K562 (cell line): Measurements from ENCODE around the gene FBXW12. TPM values are rescaled to one million over a fixed set of nuclear protein-coding genes. Genes with fewer than 3 reads are reported as not detected.

ENCODE experiments used
- ATAC-seq: fragments of 200-7000 bp; cut with Tn5 transposase; 3 replicates; pipeline ENCODE4 v1.9.1; 2020; ENCODE audit warnings: moderate library complexity
- BruUV-seq: library from RNA; stranded (reverse); fragments of 400-500 nt; replicated peaks from 2 replicates; lab custom pipeline; 2021; lab: Mats Ljungman, UMichigan
- CTCF ChIA-PET: fragments of 300-600 bp; formaldehyde crosslinking; extraction: SDS; loops from one replicate; lab custom pipeline; 2021; ENCODE audit warnings: low intra/inter-chr PET ratio; lab: Yijun Ruan, JAX
- POLR2A ChIA-PET: fragments of 300-600, 350-650 bp; sonication (Branson Sonifier 250); formaldehyde crosslinking; extraction: SDS; loops from one replicate; lab custom pipeline; 2021; ENCODE audit warnings: antibody characterized with exemption, inconsistent platforms; lab: Yijun Ruan, JAX
- DNase-seq, 4 experiments: peaks; one replicate each; pipeline versions ENCODE4 v3.0.0 to v3.0.0-alpha.2; 2011 to 2018; ENCODE audit warnings: low spot score in 3 of 4, mixed read lengths in 3 of 4; ENCODE audit errors: extremely low read depth in 1 of 4
- FAIRE-seq: peaks from 2 replicates; lab custom pipeline; 2011; peaks lifted over from hg19 to GRCh38; lab: Jason Lieb, UNC
- H2AFZ ChIP-seq: 2 replicates; pipeline ENCODE4 v1.6.0; 2011; ENCODE audit warnings: low read depth, low read length, control low read depth, inconsistent platforms
- H3K27ac ChIP-seq: fragments of 200-600 bp; 3 replicates; pipeline ENCODE4 v1.8.0; 2011; ENCODE audit warnings: low read depth, mild to moderate bottlenecking, control low read depth, inconsistent platforms, low read length, moderate library complexity, mixed read lengths; ENCODE audit errors: extremely low read depth
- H3K27me3 ChIP-seq, 2 experiments: fragments of 300-600 bp in 1 of 2; 2 replicates in 1 of 2; 3 replicates in 1 of 2; pipeline versions ENCODE4 v1.6.0 to v1.8.0; 2011; ENCODE audit warnings: inconsistent platforms in 2 of 2, low read length in 2 of 2, mild to moderate bottlenecking in 1 of 2, mixed read lengths in 1 of 2, moderate library complexity in 1 of 2; ENCODE audit not compliant: control insufficient read depth in 2 of 2, insufficient read depth in 2 of 2
- H3K36me3 ChIP-seq: fragments of 300-600 bp; 3 replicates; pipeline ENCODE4 v1.8.0; 2011; ENCODE audit warnings: mild to moderate bottlenecking, low read length, inconsistent platforms; ENCODE audit not compliant: control insufficient read depth, insufficient read depth
- H3K4me1 ChIP-seq, 2 experiments: fragments of 200-600 bp in 1 of 2; replicated peaks in 1 of 2; 2 replicates in 1 of 2; 3 replicates in 1 of 2; pipeline versions ENCODE4 v1.5.1 to v1.8.0; 2011; ENCODE audit warnings: inconsistent platforms in 2 of 2, low read length in 2 of 2, mild to moderate bottlenecking in 1 of 2, mixed read lengths in 1 of 2, moderate library complexity in 1 of 2; ENCODE audit not compliant: control insufficient read depth in 2 of 2, insufficient read depth in 2 of 2
- H3K4me2 ChIP-seq: 2 replicates; pipeline ENCODE4 v1.6.1; 2011; ENCODE audit warnings: low read length, control low read depth, inconsistent platforms, mixed read lengths; ENCODE audit not compliant: insufficient read depth
- H3K4me3 ChIP-seq: fragments of 200-600 bp; sonication (generic), shearing (Covaris generic); 2 replicates; pipeline ENCODE4 v1.5.1; 2016; ENCODE audit warnings: control low read depth, inconsistent platforms
- H3K79me2 ChIP-seq: fragments of 200-600 bp; 3 replicates; pipeline ENCODE4 v1.8.0; 2011; ENCODE audit warnings: low read length, inconsistent platforms; ENCODE audit not compliant: control insufficient read depth, insufficient read depth
- H3K9ac ChIP-seq, 2 experiments: 2 replicates each; pipeline versions ENCODE4 v1.6.0 to v1.6.1; 2011; ENCODE audit warnings: low read depth in 2 of 2, low read length in 2 of 2, control low read depth in 1 of 2, inconsistent platforms in 1 of 2, mild to moderate bottlenecking in 1 of 2, mixed read lengths in 1 of 2; ENCODE audit not compliant: insufficient read depth in 1 of 2
- H3K9me1 ChIP-seq: one replicate; pipeline ENCODE4 v1.6.0; 2011; ENCODE audit warnings: inconsistent platforms, mild to moderate bottlenecking, low read length, moderate library complexity; ENCODE audit not compliant: control insufficient read depth, insufficient read depth
- H3K9me3 ChIP-seq: replicated peaks from 2 replicates; pipeline ENCODE4 v1.5.1; 2011; ENCODE audit warnings: low read depth, low read length, inconsistent platforms; ENCODE audit not compliant: control insufficient read depth, insufficient read depth
- H4K20me1 ChIP-seq: replicated peaks from 2 replicates; pipeline ENCODE4 v1.6.1; 2011; ENCODE audit warnings: low read length, inconsistent platforms, mixed read lengths; ENCODE audit not compliant: control insufficient read depth, insufficient read depth
- BRD4 ChIP-seq: fragments of 200-600 bp; sonication (generic); IDR thresholded peaks from 2 replicates; pipeline ENCODE4 v1.6.1; 2017; ENCODE audit warnings: inconsistent platforms
- BRF1 ChIP-seq: IDR thresholded peaks from 3 replicates; pipeline ENCODE4 v1.6.1; 2011; ENCODE audit warnings: borderline replicate concordance, mild to moderate bottlenecking; ENCODE audit not compliant: insufficient read length; ENCODE audit errors: extremely low read depth
- EP300 ChIP-seq: IDR thresholded peaks from 2 replicates; pipeline ENCODE4 v1.6.1; 2012; ENCODE audit warnings: low read length, improper control_type of control experiment
- NCOA1 ChIP-seq: fragments of 450-650 bp; IDR thresholded peaks from 2 replicates; pipeline ENCODE4 v1.6.1; 2016; ENCODE audit warnings: low read depth
- NEUROD1 ChIP-seq: fragments of 150-350 bp; IDR thresholded peaks from 2 replicates; pipeline ENCODE4 v1.6.1; 2014; ENCODE audit warnings: borderline replicate concordance, low read length, low read depth; ENCODE audit not compliant: partially characterized antibody
- NFIC ChIP-seq: fragments of 450-650 bp; IDR thresholded peaks from 2 replicates; pipeline ENCODE4 v1.6.1; 2017; ENCODE audit warnings: mild to moderate bottlenecking, inconsistent platforms
- NFIX ChIP-seq: fragments of 250-450 bp; sonication (Bioruptor Pico); IDR thresholded peaks from 2 replicates; pipeline ENCODE4 v1.4.0; 2020; ENCODE audit warnings: low read depth, mild to moderate bottlenecking, moderate library complexity
- POLR2AphosphoS2 ChIP-seq: IDR thresholded peaks from 2 replicates; pipeline ENCODE4 v1.6.1; 2012; ENCODE audit warnings: low read length, improper control_type of control experiment
- PPARD ChIP-seq: fragments of 250-450 bp; sonication (Bioruptor Pico); IDR thresholded peaks from 2 replicates; pipeline ENCODE4 v1.8.0; 2022; ENCODE audit warnings: inconsistent platforms, mild to moderate bottlenecking, moderate library complexity
- PRPF4 ChIP-seq: fragments of 200-400 bp; formaldehyde crosslinking; IDR thresholded peaks from one replicate; pipeline ENCODE4 v1.6.1; 2017; ENCODE audit warnings: low read length, low read depth, mild to moderate bottlenecking; ENCODE audit not compliant: insufficient read depth, poor library complexity, severe bottlenecking
- RBBP5 ChIP-seq: fragments of 200-600 bp; sonication (generic); IDR thresholded peaks from 2 replicates; pipeline ENCODE4 v1.6.1; 2012; ENCODE audit warnings: borderline replicate concordance, mild to moderate bottlenecking, low read length, control low read depth, inconsistent platforms; ENCODE audit not compliant: insufficient read depth, poor library complexity, severe bottlenecking
- RBM14 ChIP-seq: fragments of 200-400 bp; formaldehyde crosslinking; IDR thresholded peaks from 2 replicates; pipeline ENCODE4 v1.6.1; 2018; ENCODE audit warnings: low read depth, mild to moderate bottlenecking, low read length, moderate library complexity, borderline replicate concordance; ENCODE audit not compliant: insufficient read depth
- ZKSCAN8 ChIP-seq: fragments of 200-800 bp; sonication (Bioruptor generic); IDR thresholded peaks from 2 replicates; pipeline ENCODE4 v1.6.1; 2016; ENCODE audit warnings: missing genetic modification characterization, missing compliant biosample characterization
- ZNF224 ChIP-seq: sonication (generic); formaldehyde crosslinking; IDR thresholded peaks from 2 replicates; pipeline ENCODE4 v1.8.0; 2022; ENCODE audit warnings: mild to moderate bottlenecking, missing genetic modification reagents
- ZNF239 ChIP-seq: fragments of 250-450 bp; sonication (Bioruptor Pico); IDR thresholded peaks from 2 replicates; pipeline ENCODE4 v1.4.0; 2020; ENCODE audit warnings: mild to moderate bottlenecking
- ZNF717 ChIP-seq: fragments of 250-450 bp; sonication (Bioruptor Pico); IDR thresholded peaks from 2 replicates; pipeline ENCODE4 v1.5.0; 2021
- WGBS: fragments of 100-300 bp; shearing (Covaris generic); methylation state at CpG from one replicate; pipeline ENCODE4 v1.1.6; 2016; ENCODE audit warnings: low coverage, mixed read lengths; ENCODE audit not compliant: insufficient coverage; ENCODE audit errors: missing lambda C conversion rate; 5-methylcytosine and 5-hydroxymethylcytosine counted together
- in situ Hi-C: fragments of 300-500 bp; cut with MboI; formaldehyde crosslinking; loops from 4 replicates; pipeline ENCODE4 v1.15.0; 2018; ENCODE audit warnings: inconsistent platforms, mixed read lengths
- intact Hi-C: fragments of 100-400 bp; cut with micrococcal nuclease; formaldehyde crosslinking; loops from 2 replicates; pipeline ENCODE4 v1.14.2; 2022
- polyA plus RNA-seq, 8 experiments: library from polyadenylated mRNA; depleted of rRNA in 4 of 8; stranded (reverse) in 5 of 8; unstranded in 3 of 8; fragments of >200 nt; fragmentation: Nextera tagmentation in 2 of 8; fragmentation: Illumina TruSeq in 1 of 8; extraction: Ambion mirVana in 2 of 8; extraction: Trizol in 1 of 8; gene quantifications; 2 replicates each; pipeline versions ENCODE4 v1.2.1 to v1.2.3, GENCODE V29; 2011 to 2014; ENCODE audit warnings: inconsistent platforms in 1 of 8, missing spikeins in 1 of 8
- total RNA-seq, 7 experiments: library from RNA; depleted of rRNA in 6 of 7; stranded (reverse); fragments of >200 nt in 6 of 7; fragmentation: Illumina TruSeq in 2 of 7; extraction: Trizol in 2 of 7; gene quantifications; 2 replicates each; pipeline versions ENCODE4 v1.2.1 to v1.2.3, GENCODE V29; 2011 to 2021; ENCODE audit warnings: low replicate concordance in 1 of 7
- TF ChIP-seq, protein P1 (sequence below): fragments of 450-650 bp; formaldehyde crosslinking; IDR thresholded peaks from 2 replicates; pipeline ENCODE4 v1.4.0; 2022; ENCODE audit warnings: missing genetic modification characterization
- TF ChIP-seq, protein P2 (sequence below): sonication (generic); formaldehyde crosslinking; IDR thresholded peaks from 2 replicates; pipeline ENCODE4 v1.8.0; 2022; ENCODE audit warnings: mild to moderate bottlenecking, missing genetic modification reagents

Gene FBXW12
- total and polyA plus RNA-seq, 9 of the 15 experiments (the other 6 are each of a cell fraction or from before 2014, with no cell fraction given) = 0.04 to 0.07 (median 0.06) TPM; not detected in 6

DNA sequence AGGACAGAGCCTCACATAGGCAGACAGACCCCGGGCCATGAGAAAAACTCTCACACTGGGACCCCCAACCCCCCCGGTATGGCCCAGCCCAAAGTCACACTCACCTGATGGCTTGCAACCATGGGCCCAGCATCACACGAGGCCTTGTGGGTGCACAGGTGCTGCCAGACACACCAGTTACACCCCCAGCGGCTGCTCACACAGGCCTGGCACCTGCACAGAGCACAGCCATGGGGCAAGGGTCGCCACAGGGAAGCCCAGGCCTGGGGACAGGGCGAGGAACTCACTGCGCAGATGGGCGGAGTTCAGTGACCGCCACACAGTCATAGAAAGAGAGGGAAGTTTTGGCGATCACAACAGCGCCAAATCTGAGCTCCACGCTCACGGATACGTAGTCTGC lies 48.5 kb downstream of the FBXW12 start:
- H3K36me3 ChIP-seq = no peaks in the 10 kb centered on the region
- no peak overlapping the region for H3K27ac ChIP-seq
- no peaks in the 10 kb centered on the region for H3K9me3 ChIP-seq
- H4K20me1 ChIP-seq = no peaks in the 10 kb centered on the region
- TF ChIP-seq BRD4 = no peak
- no peak for TF ChIP-seq PRPF4
- no peak for TF ChIP-seq NEUROD1
- TF ChIP-seq RBBP5 = no peak
- no peak for TF ChIP-seq NCOA1
- TF ChIP-seq NFIX (CRISPR knock-in tag) = no peak
- TF ChIP-seq, protein P1, sequence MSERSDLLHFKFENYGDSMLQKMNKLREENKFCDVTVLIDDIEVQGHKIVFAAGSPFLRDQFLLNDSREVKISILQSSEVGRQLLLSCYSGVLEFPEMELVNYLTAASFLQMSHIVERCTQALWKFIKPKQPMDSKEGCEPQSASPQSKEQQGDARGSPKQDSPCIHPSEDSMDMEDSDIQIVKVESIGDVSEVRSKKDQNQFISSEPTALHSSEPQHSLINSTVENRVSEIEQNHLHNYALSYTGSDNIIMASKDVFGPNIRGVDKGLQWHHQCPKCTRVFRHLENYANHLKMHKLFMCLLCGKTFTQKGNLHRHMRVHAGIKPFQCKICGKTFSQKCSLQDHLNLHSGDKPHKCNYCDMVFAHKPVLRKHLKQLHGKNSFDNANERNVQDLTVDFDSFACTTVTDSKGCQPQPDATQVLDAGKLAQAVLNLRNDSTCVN = no peak
- no peak for TF ChIP-seq EP300
- no peak for TF ChIP-seq ZNF239 (CRISPR knock-in tag)
- no peak for TF ChIP-seq ZKSCAN8 (CRISPR knock-in tag)
- TF ChIP-seq, protein P2, sequence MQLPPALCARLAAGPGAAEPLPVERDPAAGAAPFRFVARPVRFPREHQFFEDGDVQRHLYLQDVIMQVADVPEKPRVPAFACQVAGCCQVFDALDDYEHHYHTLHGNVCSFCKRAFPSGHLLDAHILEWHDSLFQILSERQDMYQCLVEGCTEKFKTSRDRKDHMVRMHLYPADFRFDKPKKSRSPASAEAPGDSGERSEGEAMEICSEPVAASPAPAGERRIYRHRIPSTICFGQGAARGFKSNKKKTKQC = no peak
- TF ChIP-seq PPARD = no peak
- no peak for TF ChIP-seq POLR2AphosphoS2
- no peak for TF ChIP-seq RBM14
- TF ChIP-seq ZNF717 (CRISPR knock-in tag) = no peak
- no peak for TF ChIP-seq NFIC
- no peak for TF ChIP-seq BRF1
- no peak for TF ChIP-seq ZNF224 (CRISPR knock-in tag)
- intact Hi-C loops (no loop called here), in situ Hi-C loops (no loop called here)
- H3K27me3 ChIP-seq = no peaks in the 10 kb centered on the region
- DNase-seq = no peak
- no peak for FAIRE-seq
- peaks cover 0 to 23% of the 10 kb centered on the region in 2 experiments; a peak in 2 of 5 replicates for H3K4me1 ChIP-seq
- no TSS peak for BruUV-seq
- no peak overlapping the region for H3K4me2 ChIP-seq
- no peak for ATAC-seq
- WGBS = 70% methylated on average over 2 of the region's 14 CpGs
- no peak overlapping the region for H3K9ac ChIP-seq
- ChIA-PET POLR2A (no interaction called here), CTCF (no interaction called here)
- no peaks in the 10 kb centered on the region for H3K9me1 ChIP-seq
- no peak overlapping the region for H3K4me3 ChIP-seq
- no peak overlapping the region for H2AFZ ChIP-seq
- H3K79me2 ChIP-seq = no peaks in the 10 kb centered on the region
